Measurements from ENCODE around the gene KLRD1.
"Not testable (repeated sequence)": the region's sequence is repeated elsewhere in the genome, so short reads cannot be mapped to it uniquely, and the experiment has no call there.

DNA sequence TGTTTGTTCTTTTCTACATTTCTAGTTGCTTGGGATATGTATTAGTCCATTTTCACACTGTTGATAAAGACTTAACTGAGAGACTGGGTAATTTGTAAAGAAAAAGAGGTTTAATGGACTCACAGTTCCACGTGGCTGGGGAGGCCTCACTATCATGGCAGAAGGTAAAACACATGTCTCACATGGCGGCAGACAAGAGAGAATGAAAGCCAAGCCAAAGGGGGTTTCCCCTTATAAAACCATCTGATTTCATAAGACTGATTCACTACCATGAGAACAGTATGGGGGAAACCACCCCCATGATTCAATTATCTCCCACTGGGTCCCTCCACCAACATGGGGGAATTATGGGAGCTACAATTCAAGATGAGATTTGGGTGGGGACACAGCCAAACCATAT, 21.0 kb downstream of the KLRD1 start:
- not testable (repeated sequence) for TF ChIP-seq YY1 (IDR thresholded peaks at IDR 0.05; ENCODE audit: insufficient read depth, insufficient read length); ZNF274 (IDR thresholded peaks at IDR 0.05; ENCODE audit: low read depth, low read length)

All from NT2/D1 (cell line).